HepG2 (cell line): ENCODE measurements around the gene ITGB3. TPM values are rescaled to one million over a fixed set of nuclear protein-coding genes. Genes with fewer than 3 reads are reported as not detected.

Experiments used
- ATAC-seq: fragments of 200-7000 bp; cut with Tn5 transposase; 3 replicates; pipeline ENCODE4 v1.9.1; 2020; ENCODE audit warnings: mild to moderate bottlenecking, moderate library complexity
- BruUV-seq: library from RNA; stranded (reverse); fragments of 400-500 nt; replicated peaks from 2 replicates; lab custom pipeline; 2021; lab: Mats Ljungman, UMichigan
- CTCF ChIA-PET: fragments of 300-600 bp; formaldehyde crosslinking; extraction: SDS; loops from one replicate; lab custom pipeline; 2021; ENCODE audit warnings: low total read pairs, inconsistent platforms, low intra/inter-chr PET ratio; lab: Yijun Ruan, JAX
- POLR2A ChIA-PET: fragments of 350-600 bp; sonication (Branson Sonifier 250); formaldehyde crosslinking; loops from one replicate; lab custom pipeline; 2020; ENCODE audit warnings: antibody characterized with exemption, inconsistent platforms; lab: Yijun Ruan, JAX
- DNase-seq: peaks from one replicate; pipeline ENCODE4 v3.0.0-alpha.2; 2015; ENCODE audit warnings: low spot score
- FAIRE-seq: peaks from 3 replicates; lab custom pipeline; 2011; peaks lifted over from hg19 to GRCh38; lab: Jason Lieb, UNC
- H2AFZ ChIP-seq: one replicate; pipeline ENCODE4 v1.6.1; 2011; ENCODE audit warnings: low read length, inconsistent platforms
- H3K27ac ChIP-seq: fragments of 300-600 bp; 3 replicates; pipeline ENCODE4 v1.8.0; 2011; ENCODE audit warnings: mixed run types, mild to moderate bottlenecking, mixed read lengths, low read length, inconsistent platforms; ENCODE audit not compliant: insufficient read depth; ENCODE audit errors: extremely low read length
- H3K27me3 ChIP-seq, 2 experiments: fragments of 200-600 bp in 1 of 2; 2 replicates in 1 of 2; 3 replicates in 1 of 2; pipeline versions ENCODE4 v1.6.0 to v1.8.0; 2011; ENCODE audit warnings: low read length in 2 of 2, mild to moderate bottlenecking in 2 of 2, moderate library complexity in 2 of 2, inconsistent platforms in 1 of 2; ENCODE audit not compliant: insufficient read depth in 2 of 2, control insufficient read depth in 1 of 2
- H3K36me3 ChIP-seq, 2 experiments: fragments of 200-600 bp in 1 of 2; replicated peaks in 1 of 2; 2 replicates in 1 of 2; 3 replicates in 1 of 2; pipeline versions ENCODE4 v1.5.1 to v1.8.0; 2011; ENCODE audit warnings: low read length in 2 of 2, inconsistent platforms in 1 of 2; ENCODE audit not compliant: insufficient read depth in 2 of 2, control insufficient read depth in 1 of 2
- H3K4me1 ChIP-seq: 2 replicates; pipeline ENCODE4 v1.5.1; 2012; ENCODE audit warnings: low read length, inconsistent platforms; ENCODE audit not compliant: insufficient read depth
- H3K4me2 ChIP-seq: 2 replicates; pipeline ENCODE4 v1.6.0; 2011; ENCODE audit warnings: low read depth, low read length, inconsistent platforms
- H3K4me3 ChIP-seq, 3 experiments: fragments of 200-600 bp in 1 of 3; sonication (generic), shearing (Covaris generic) in 1 of 3; replicated peaks in 1 of 3; 2 replicates each; pipeline ENCODE4 v1.5.1; 2011 to 2016; ENCODE audit warnings: low read length in 3 of 3, inconsistent platforms in 2 of 3, low read depth in 2 of 3, mild to moderate bottlenecking in 2 of 3, control low read depth in 1 of 3, mixed read lengths in 1 of 3; ENCODE audit not compliant: insufficient read depth in 1 of 3
- H3K79me2 ChIP-seq: one replicate; pipeline ENCODE4 v1.6.1; 2011; ENCODE audit warnings: low read length, inconsistent platforms; ENCODE audit not compliant: insufficient read depth
- H3K9ac ChIP-seq: 2 replicates; pipeline ENCODE4 v1.6.0; 2011; ENCODE audit warnings: mild to moderate bottlenecking, low read depth, low read length, inconsistent platforms; ENCODE audit not compliant: insufficient read depth
- H3K9me3 ChIP-seq: 2 replicates; pipeline ENCODE4 v1.5.1; 2012; ENCODE audit warnings: mild to moderate bottlenecking, low read length
- H4K20me1 ChIP-seq: 2 replicates; pipeline ENCODE4 v1.6.0; 2011; ENCODE audit warnings: inconsistent platforms, mild to moderate bottlenecking, low read length, moderate library complexity; ENCODE audit not compliant: insufficient read depth
- JUN ChIP-seq: sonication (generic); formaldehyde crosslinking; IDR thresholded peaks from 2 replicates; pipeline ENCODE4 v1.4.0; 2020; ENCODE audit warnings: mild to moderate bottlenecking, missing genetic modification reagents
- NPAS2 ChIP-seq: sonication (generic); formaldehyde crosslinking; IDR thresholded peaks from 2 replicates; pipeline ENCODE4 v1.8.0; 2022; ENCODE audit warnings: mild to moderate bottlenecking, missing genetic modification reagents, borderline replicate concordance
- ZNF563 ChIP-seq: sonication (generic); formaldehyde crosslinking; IDR thresholded peaks from 2 replicates; pipeline ENCODE4 v1.8.0; 2022; ENCODE audit warnings: mild to moderate bottlenecking, moderate library complexity, missing genetic modification reagents
- WGBS: methylation state at CpG from one replicate; pipeline ENCODE4 v1.1.6; 2017; ENCODE audit warnings: low lambda C conversion rate; 5-methylcytosine and 5-hydroxymethylcytosine counted together
- in situ Hi-C: cut with HindIII; loops from 2 replicates; pipeline ENCODE4 v1.10.0; 2017; ENCODE audit warnings: low pct_unique_long_range_greater_than_20kb; ENCODE audit not compliant: extremely low pct_ligation_motif_present
- intact Hi-C: fragments of 100-400 bp; cut with micrococcal nuclease; formaldehyde crosslinking; loops from one replicate; pipeline ENCODE4 v1.10.0; 2022; ENCODE audit not compliant: unreplicated experiment
- polyA plus RNA-seq, 8 experiments: library from polyadenylated mRNA; depleted of rRNA in 3 of 8; stranded (reverse) in 7 of 8; unstranded in 1 of 8; fragments of >200 nt; fragmentation: Illumina TruSeq in 4 of 8; extraction: Trizol in 4 of 8; gene quantifications; 2 replicates each; pipeline versions ENCODE4 v1.2.1 to v1.2.3, GENCODE V29; 2011 to 2016; ENCODE audit warnings: low read depth in 4 of 8, missing spikeins in 1 of 8, mixed read lengths in 1 of 8; ENCODE audit not compliant: insufficient read depth in 1 of 8
- total RNA-seq, 5 experiments: library from RNA; depleted of rRNA; stranded (reverse); fragments of >200 nt; fragmentation: Illumina TruSeq; extraction: Trizol; gene quantifications; 2 replicates each; pipeline ENCODE4 v1.2.3, GENCODE V29; 2016; ENCODE audit warnings: low read depth in 1 of 5

Gene ITGB3
- total and polyA plus RNA-seq, 2 of the 13 experiments (the other 11 are each of a cell fraction or from before 2014, with no cell fraction given), result 0.09 to 0.31 TPM

- no peak for FAIRE-seq
- Histone ChIP-seq H3K79me2 (no peaks in the 10 kb centered on the region), H3K9ac (no peak overlapping the region), H3K4me1 (peaks cover 19% of the 10 kb centered on the region), H3K4me3 (no peak overlapping the region), H3K36me3 (no peaks in the 10 kb centered on the region), H3K4me2 (no peak overlapping the region), H2AFZ (no peak overlapping the region), H3K27me3 (peaks cover 1 to 17% of the 10 kb centered on the region in 2 experiments; a peak in 2 of 5 replicates), H4K20me1 (no peaks in the 10 kb centered on the region), H3K27ac (no peak overlapping the region), H3K9me3 (no peaks in the 10 kb centered on the region)
- DNase-seq, result no peak
- CTCF ChIA-PET, result no interaction called here
- no peak for ATAC-seq
- POLR2A ChIA-PET, result no interaction called here
- TF ChIP-seq NPAS2 (CRISPR knock-in tag), result no peak
- in situ Hi-C loops (no loop called here), intact Hi-C loops (no loop called here)
- WGBS, result 88% methylated on average over 4 of the region's 4 CpGs
- no TSS peak for BruUV-seq
Measured at GRCh38 chr17:47287068-47287467, 33.4 kb downstream of the ITGB3 start.

- FAIRE-seq (no peak), DNase-seq (no peak), ATAC-seq (no peak)
- H3K27ac ChIP-seq, result no peak overlapping the region
- TF ChIP-seq JUN (CRISPR knock-in tag) (no peak), ZNF563 (CRISPR knock-in tag) (no peak)
- ChIA-PET CTCF (no interaction called here), POLR2A (no interaction called here)
- intact Hi-C loops, result no loop called here
- H3K4me2 ChIP-seq, result no peak overlapping the region
- BruUV-seq, result no TSS peak
- H3K9ac ChIP-seq, result no peak overlapping the region
- in situ Hi-C loops, result no loop called here
- H3K4me3 ChIP-seq, result no peak overlapping the region
- no peak overlapping the region for H2AFZ ChIP-seq
- 36% methylated on average over 2 of the region's 2 CpGs for WGBS
- no peaks in the 10 kb centered on the region for H3K9me3 ChIP-seq
- no peaks in the 10 kb centered on the region for H4K20me1 ChIP-seq
- peaks cover 1 to 13% of the 10 kb centered on the region in 2 experiments; a peak in 2 of 5 replicates for H3K27me3 ChIP-seq
- peaks cover 23% of the 10 kb centered on the region for H3K4me1 ChIP-seq
- no peaks in the 10 kb centered on the region for H3K79me2 ChIP-seq
- no peaks in the 10 kb centered on the region for H3K36me3 ChIP-seq
Measured at GRCh38 chr17:47287639-47288038, 34.0 kb downstream of the ITGB3 start.
